GM13977 (cell line): ENCODE data around the gene KIAA0232.

Experiments
- DNase-seq: peaks from one replicate; pipeline ENCODE4 v3.0.0; 2012; ENCODE audit warnings: low spot score
- in situ Hi-C: fragments of 300-500 bp; cut with MboI; formaldehyde crosslinking; loops from one replicate; pipeline ENCODE4 v1.12.0; 2022; ENCODE audit warnings: low sequenced_read_pairs, low pct_unique_long_range_greater_than_20kb, mixed read lengths, inconsistent platforms; ENCODE audit not compliant: unreplicated experiment
- TF ChIP-seq, protein P1 (sequence below): IDR thresholded peaks from 2 replicates; pipeline ENCODE4 v1.5.1; 2012; ENCODE audit warnings: mild to moderate bottlenecking, control low read depth; ENCODE audit not compliant: insufficient read depth; ENCODE audit errors: extremely low read depth, missing control alignments

The KIAA0232 gene

DNA sequence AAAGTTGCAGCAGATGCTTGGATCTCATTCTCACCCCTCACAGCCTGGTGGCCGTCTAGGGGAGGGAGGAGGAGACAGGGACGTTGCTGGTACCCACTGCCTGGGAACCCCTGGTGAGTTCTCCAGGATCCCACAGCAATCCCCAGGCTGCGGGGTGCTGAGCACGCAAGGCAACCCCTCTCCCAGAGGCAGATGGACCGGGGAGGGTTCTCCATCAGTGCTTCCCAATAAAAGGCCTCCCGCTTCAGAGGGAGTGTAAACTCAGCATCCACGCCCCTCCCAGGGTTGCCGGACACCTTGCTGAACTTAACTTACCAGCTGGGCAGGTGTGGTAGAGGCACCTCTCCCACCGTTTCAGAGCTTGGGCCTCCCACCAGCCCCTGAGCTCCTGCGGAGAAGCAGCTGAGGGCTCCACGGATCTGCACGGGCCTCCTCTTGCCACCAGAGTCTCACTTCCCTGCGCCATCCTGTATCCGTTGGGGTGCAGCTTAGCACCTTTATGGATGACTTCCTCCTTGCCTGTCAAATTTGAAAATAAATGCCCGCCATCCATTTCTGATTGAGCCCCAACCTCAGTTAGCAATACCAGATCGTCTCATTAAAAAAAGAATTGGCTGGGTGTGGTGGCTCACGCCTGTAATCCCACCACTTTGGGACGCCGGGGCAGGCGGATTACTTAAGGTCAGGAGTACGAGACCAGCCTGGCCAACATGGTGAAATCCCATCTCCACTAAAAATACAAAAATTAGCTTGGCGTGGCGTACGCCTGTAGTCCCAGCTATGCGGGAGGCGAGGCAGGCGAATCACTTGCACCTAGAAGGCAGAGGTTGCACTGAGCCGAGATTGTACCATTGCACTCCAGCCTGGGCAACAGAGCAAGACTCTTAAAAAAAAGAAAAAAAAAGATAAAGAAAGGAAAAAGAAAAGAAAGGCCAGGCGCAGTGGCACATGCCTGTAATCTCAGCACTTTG, 112.3 kb downstream of the KIAA0232 start:
- no peak for DNase-seq
- TF ChIP-seq, protein P1, sequence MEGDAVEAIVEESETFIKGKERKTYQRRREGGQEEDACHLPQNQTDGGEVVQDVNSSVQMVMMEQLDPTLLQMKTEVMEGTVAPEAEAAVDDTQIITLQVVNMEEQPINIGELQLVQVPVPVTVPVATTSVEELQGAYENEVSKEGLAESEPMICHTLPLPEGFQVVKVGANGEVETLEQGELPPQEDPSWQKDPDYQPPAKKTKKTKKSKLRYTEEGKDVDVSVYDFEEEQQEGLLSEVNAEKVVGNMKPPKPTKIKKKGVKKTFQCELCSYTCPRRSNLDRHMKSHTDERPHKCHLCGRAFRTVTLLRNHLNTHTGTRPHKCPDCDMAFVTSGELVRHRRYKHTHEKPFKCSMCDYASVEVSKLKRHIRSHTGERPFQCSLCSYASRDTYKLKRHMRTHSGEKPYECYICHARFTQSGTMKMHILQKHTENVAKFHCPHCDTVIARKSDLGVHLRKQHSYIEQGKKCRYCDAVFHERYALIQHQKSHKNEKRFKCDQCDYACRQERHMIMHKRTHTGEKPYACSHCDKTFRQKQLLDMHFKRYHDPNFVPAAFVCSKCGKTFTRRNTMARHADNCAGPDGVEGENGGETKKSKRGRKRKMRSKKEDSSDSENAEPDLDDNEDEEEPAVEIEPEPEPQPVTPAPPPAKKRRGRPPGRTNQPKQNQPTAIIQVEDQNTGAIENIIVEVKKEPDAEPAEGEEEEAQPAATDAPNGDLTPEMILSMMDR, result no peak
- in situ Hi-C loops, result loop anchor here (10.0 kb wide), 1 partner anchor 180 kb away; no protein-coding TSS in a partner anchor

GRCh38 chr4:6896035-6896434, 113.5 kb downstream of the KIAA0232 start:
- DNase-seq, result no peak
- in situ Hi-C loops, result loop anchor here (10.0 kb wide), 1 partner anchor 179 kb away; no protein-coding TSS in a partner anchor
- TF ChIP-seq, protein P1, result no peak

- DNase-seq, result no peak
- in situ Hi-C loops, result loop anchor here (10.0 kb wide), 1 partner anchor 176 kb away; no protein-coding TSS in a partner anchor
- TF ChIP-seq, protein P1, result no peak
These were observed 116.2 kb downstream of the KIAA0232 start for GRCh38 chr4:6898763-6899162.

GRCh38 chr4:6900181-6900812, 117.8 kb downstream of the KIAA0232 start:
- no peak for DNase-seq
- TF ChIP-seq, protein P1, result no peak
- in situ Hi-C loops, result no loop called here

DNA sequence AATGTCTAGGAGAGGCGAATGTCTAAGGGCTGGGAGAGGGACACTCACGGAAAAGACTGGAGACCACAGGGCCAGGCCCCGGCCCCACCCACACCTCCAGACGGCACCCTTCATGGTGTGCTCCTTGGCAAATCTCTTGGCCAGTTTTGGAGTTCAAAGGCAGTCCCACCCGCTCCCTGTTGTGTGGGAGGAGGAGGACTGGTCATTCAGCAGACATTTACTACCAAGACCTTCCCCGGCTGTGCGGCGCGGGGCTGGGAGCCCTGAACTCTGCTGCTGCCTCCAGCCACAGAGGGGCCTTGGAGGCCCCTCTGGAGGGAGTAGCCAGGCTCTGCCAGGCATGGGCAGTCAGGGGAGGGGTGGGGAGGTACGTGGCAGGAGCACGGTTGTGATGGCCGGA, 118.4 kb downstream of the KIAA0232 start:
- no peak for DNase-seq
- TF ChIP-seq, protein P1, result no peak
- in situ Hi-C loops, result no loop called here

- no peak for DNase-seq
- in situ Hi-C loops, result no loop called here
- TF ChIP-seq, protein P1, result no peak
These were observed 119.3 kb downstream of the KIAA0232 start for GRCh38 chr4:6901669-6902317.
